GM19193 (cell line): ENCODE results near the gene USP21.

ENCODE experiments used
- POLR2A ChIP-seq: IDR thresholded peaks from 4 replicates; pipeline ENCODE4 v1.6.1; 2011; ENCODE audit not compliant: insufficient read depth, insufficient read length; ENCODE audit errors: extremely low read depth

Gene USP21

GRCh38 chr1:161192476-161193465, 33.5 kb downstream of the USP21 start:
- no peak for TF ChIP-seq POLR2A

- no peak for TF ChIP-seq POLR2A
Observed at GRCh38 chr1:161193561-161194235, 34.4 kb downstream of the USP21 start.

- TF ChIP-seq POLR2A = no peak
Observed at GRCh38 chr1:161195171-161195570, 35.9 kb downstream of the USP21 start.

GRCh38 chr1:161196111-161196510, 36.8 kb downstream of the USP21 start:
- TF ChIP-seq POLR2A = no peak

GRCh38 chr1:161196521-161197451, 37.5 kb downstream of the USP21 start:
- no peak for TF ChIP-seq POLR2A

GRCh38 chr1:161197560-161198193, 38.4 kb downstream of the USP21 start:
- TF ChIP-seq POLR2A = no peak

- no peak for TF ChIP-seq POLR2A
Observed at GRCh38 chr1:161198194-161198896, 39.0 kb downstream of the USP21 start.

GRCh38 chr1:161198897-161199431, 39.7 kb downstream of the USP21 start, which contains the start of gene ADAMTS4:
ADAMTS4 (minus strand) TSS chr1:161199054; CDS start chr1:161198627, 427 bp downstream.
- no peak for TF ChIP-seq POLR2A

GRCh38 chr1:161199506-161200139, 40.3 kb downstream of the USP21 start:
- TF ChIP-seq POLR2A = no peak

GRCh38 chr1:161200421-161200991, 41.2 kb downstream of the USP21 start:
- TF ChIP-seq POLR2A = no peak

GRCh38 chr1:161200992-161201835, 41.9 kb downstream of the USP21 start:
- no peak for TF ChIP-seq POLR2A
